Colonic mucosa (tissue), 4 donors: ENCODE data around the gene NCOA7. TPM values are rescaled to one million over a fixed set of nuclear protein-coding genes. Genes with fewer than 3 reads are reported as not detected.

Experiments
- DNase-seq: peaks from one replicate; pipeline ENCODE4 v3.0.0-alpha.2; 2020
- H3K27ac ChIP-seq: fragments of 200-600 bp; one replicate; pipeline ENCODE4 v1.8.0; 2021
- H3K27me3 ChIP-seq: fragments of 200-600 bp; one replicate; pipeline ENCODE4 v1.8.0; 2021
- H3K36me3 ChIP-seq: fragments of 200-600 bp; one replicate; pipeline ENCODE4 v1.8.0; 2021
- H3K4me1 ChIP-seq: fragments of 200-600 bp; one replicate; pipeline ENCODE4 v1.8.0; 2021; ENCODE audit warnings: mild to moderate bottlenecking
- H3K4me3 ChIP-seq: fragments of 200-600 bp; one replicate; pipeline ENCODE4 v1.8.0; 2021
- H3K9ac ChIP-seq, 2 donors: one replicate each; pipeline ENCODE4 v1.7.0; 2013; ENCODE audit warnings: control low read depth in 2 of 2, low read depth in 2 of 2, low read length in 2 of 2
- H3K9me3 ChIP-seq: fragments of 200-600 bp; one replicate; pipeline ENCODE4 v1.8.0; 2021
- CTCF ChIP-seq: fragments of 200-600 bp; IDR thresholded peaks from one replicate; pipeline ENCODE4 v1.8.0; 2022; ENCODE audit warnings: antibody characterized with exemption, mild to moderate bottlenecking
- intact Hi-C: fragments of 100-400 bp; cut with DNase I; formaldehyde crosslinking; loops from one replicate; pipeline ENCODE4 v1.14.1; 2022
- total RNA-seq, 2 donors: library from RNA; stranded (reverse); fragmentation: NEBNext Ultra II Directional in 1 of 2; extraction: Animal tissue kit (Norgen Biotek cat#: 25700) in 1 of 2; gene quantifications; one replicate each; pipeline ENCODE4 v1.2.1, GENCODE V29; 2021
- donor health status: healthy.
- donor health status: DM: no; HTN: no; CAD: no.
- donor health status: DM: no; HTN: no; CAD: no.

The NCOA7 gene
- total RNA-seq, 2 donors from 2014 or later: 24.9 to 59.3 TPM

DNA sequence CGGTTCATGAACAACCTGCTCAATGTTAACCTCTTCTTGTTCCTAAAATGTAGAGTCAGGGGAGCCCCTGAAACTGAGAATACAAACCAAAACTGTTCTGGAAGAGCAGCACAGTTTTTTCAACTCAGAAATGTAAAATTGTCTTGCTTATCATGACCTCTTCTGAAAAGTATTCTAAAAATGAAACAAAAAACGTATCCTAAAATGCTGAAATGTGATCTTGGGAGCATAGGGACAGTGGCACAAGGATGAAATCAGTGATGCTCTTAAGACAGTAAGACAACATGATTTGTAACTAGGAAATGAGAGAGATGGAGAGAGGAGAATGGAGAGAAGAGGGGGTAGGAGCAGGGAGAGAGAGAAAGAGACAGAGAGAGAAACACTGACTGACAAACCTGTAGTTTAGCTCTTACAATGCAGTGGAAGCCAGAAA is 27.5 kb downstream of the NCOA7 start:
- no peak for TF ChIP-seq CTCF
- Histone ChIP-seq H3K9me3 (no peaks in the 10 kb centered on the region), H3K27ac (no peak overlapping the region), H3K36me3 (no peaks in the 10 kb centered on the region), H3K4me3 (no peak overlapping the region), H3K9ac (no peak overlapping the region), H3K4me1 (no peaks in the 10 kb centered on the region), H3K27me3 (no peaks in the 10 kb centered on the region)
- intact Hi-C loops: no loop called here
- DNase-seq: no peak

- no peak for DNase-seq
- no peaks in the 10 kb centered on the region for H3K36me3 ChIP-seq
- no peak for TF ChIP-seq CTCF
- H3K27ac ChIP-seq: no peak overlapping the region
- no peak overlapping the region for H3K4me3 ChIP-seq
- H3K9ac ChIP-seq: no peak overlapping the region
- intact Hi-C loops: no loop called here
- no peaks in the 10 kb centered on the region for H3K9me3 ChIP-seq
- no peaks in the 10 kb centered on the region for H3K27me3 ChIP-seq
- H3K4me1 ChIP-seq: no peaks in the 10 kb centered on the region
Measured at GRCh38 chr6:125818772-125819260, 28.1 kb downstream of the NCOA7 start.

DNA sequence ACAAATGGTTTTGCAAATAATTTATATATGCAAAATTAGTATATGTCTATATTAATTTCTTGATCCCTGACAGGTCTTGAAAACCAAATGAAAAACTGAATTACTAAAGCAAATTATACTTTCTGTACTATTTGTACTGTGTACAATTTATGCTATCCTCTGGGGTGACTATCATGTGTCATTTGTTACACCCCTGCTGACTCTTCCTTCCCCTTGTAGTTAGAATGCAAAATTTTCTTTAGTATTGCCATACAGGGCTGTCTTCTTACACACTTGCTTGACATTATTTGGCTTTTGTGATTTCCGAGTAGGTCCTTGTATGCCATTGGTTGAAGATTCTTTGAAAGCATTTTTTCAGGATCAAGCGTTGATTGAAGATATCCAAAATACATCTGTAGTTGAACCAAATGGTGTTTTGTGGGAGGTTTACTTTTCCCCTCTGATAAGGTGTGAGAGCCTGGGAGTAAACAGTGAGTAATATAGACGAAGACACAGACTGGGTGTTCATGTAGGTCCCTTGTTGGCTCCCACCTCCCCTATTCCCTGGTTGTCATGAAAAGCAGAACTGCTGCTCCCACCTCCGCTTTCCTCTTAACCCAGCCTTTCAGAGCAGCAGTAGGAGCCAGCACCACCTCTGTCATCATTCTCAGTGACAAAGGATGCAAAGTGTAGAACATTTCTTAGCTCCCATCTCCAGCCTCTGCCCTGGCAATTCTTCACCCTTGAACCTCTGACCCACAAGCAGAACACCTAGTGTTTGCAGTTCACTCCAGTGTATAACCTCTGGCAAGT is 29.0 kb downstream of the NCOA7 start:
- H3K4me1 ChIP-seq: no peaks in the 10 kb centered on the region
- no peak overlapping the region for H3K9ac ChIP-seq
- no peaks in the 10 kb centered on the region for H3K27me3 ChIP-seq
- intact Hi-C loops: no loop called here
- H3K27ac ChIP-seq: no peak overlapping the region
- no peak for DNase-seq
- H3K36me3 ChIP-seq: no peaks in the 10 kb centered on the region
- TF ChIP-seq CTCF: no peak
- H3K9me3 ChIP-seq: no peaks in the 10 kb centered on the region
- no peak overlapping the region for H3K4me3 ChIP-seq

- intact Hi-C loops: no loop called here
Measured at GRCh38 chr6:125821825-125822281, 31.1 kb downstream of the NCOA7 start.

DNA sequence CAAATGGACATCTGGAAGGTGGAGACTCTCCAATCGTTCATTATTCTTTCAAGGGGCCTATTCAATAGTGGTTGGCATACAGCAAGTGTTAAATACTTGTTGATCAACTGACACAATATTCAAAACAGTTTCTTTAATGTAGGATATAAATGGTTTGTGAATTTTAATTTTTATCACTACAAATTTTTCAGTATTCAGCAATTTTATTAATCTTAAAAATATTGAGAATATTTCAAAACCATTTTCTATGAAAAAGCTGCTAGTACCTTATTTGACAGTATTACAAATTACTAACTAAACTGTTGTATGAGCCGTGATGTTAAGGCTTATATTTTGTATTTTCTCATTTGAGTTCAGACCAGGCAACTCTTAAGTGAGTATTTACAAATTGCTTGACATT is 32.4 kb downstream of the NCOA7 start:
- no peaks in the 10 kb centered on the region for H3K27me3 ChIP-seq
- H3K27ac ChIP-seq: no peak overlapping the region
- no peaks in the 10 kb centered on the region for H3K36me3 ChIP-seq
- TF ChIP-seq CTCF: no peak
- no peak for DNase-seq
- H3K4me1 ChIP-seq: no peaks in the 10 kb centered on the region
- H3K9me3 ChIP-seq: no peaks in the 10 kb centered on the region
- H3K9ac ChIP-seq: no peak overlapping the region
- no peak overlapping the region for H3K4me3 ChIP-seq
- intact Hi-C loops: no loop called here

More at GRCh38 chr6:125821825-125822281, 31.1 kb downstream of the NCOA7 start:
- Histone ChIP-seq H3K9ac (peak overlapping the region in 1 of 2 donors; percentile 27), H3K36me3 (no peaks in the 10 kb centered on the region), H3K4me1 (no peaks in the 10 kb centered on the region), H3K27me3 (no peaks in the 10 kb centered on the region), H3K27ac (peak overlapping the region; percentile 34), H3K4me3 (no peak overlapping the region), H3K9me3 (no peaks in the 10 kb centered on the region)
- no peak for TF ChIP-seq CTCF
- peak; percentile 80 for DNase-seq
